AG10803 (cell line): ENCODE results near the gene RFXANK.

Experiments
- DNase-seq: peaks from one replicate; pipeline ENCODE4 v3.0.0; 2010; ENCODE audit warnings: low read depth
- H3K4me3 ChIP-seq: 2 replicates; pipeline ENCODE4 v1.5.1; 2011; ENCODE audit warnings: mild to moderate bottlenecking, low read length, control low read depth
- TF ChIP-seq, protein P1 (sequence below): conservative IDR thresholded peaks from 2 replicates; pipeline ENCODE4 v1.5.1; 2011; ENCODE audit warnings: mild to moderate bottlenecking, low read length, control low read depth, inconsistent platforms

The RFXANK gene

DNA sequence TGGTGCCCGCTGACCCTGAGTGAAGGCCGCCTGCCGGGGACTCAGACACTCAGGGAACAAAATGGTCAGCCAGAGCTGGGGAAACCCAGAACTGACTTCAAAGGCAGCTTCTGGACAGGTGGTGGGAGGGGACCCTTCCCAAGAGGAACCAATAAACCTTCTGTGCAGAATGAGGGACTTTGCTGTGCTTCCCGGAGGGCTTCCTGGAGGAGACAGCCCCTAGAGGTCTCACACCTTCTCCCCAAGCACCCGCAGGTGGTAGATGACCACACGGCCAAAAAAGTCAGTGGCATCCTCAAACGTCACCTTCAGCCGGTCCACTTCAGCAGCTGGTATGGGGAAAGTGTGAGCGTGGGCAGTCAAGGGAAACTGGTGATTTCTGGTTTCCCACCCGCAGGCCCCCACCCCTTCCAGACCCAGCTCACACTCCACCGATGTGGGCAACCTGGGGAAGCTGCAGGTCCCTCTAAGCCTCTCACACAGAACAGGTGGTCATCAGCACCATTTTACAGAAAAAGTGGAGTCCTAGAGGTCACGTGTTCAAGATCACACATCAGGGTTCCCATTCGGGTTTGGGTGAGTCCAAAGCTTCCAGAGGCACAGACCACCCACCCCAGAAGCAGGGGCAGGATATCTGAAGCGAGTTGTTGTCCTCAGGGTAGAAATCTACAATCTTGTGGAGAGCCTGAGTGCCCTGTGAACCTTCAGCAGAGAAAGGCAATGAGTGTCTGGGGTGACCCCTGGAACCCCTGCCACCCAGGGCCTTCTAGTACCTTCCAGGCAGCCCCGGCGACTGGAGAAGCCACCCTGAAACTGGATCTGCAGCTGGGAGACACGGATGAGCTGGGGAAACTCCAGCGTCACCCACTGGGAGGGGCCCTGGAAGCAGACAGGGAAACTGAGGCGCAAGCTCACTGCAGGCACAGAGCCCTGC lies 9.9 kb downstream of the RFXANK start:
- H3K4me3 ChIP-seq, result peak overlapping the region; percentile 78
- TF ChIP-seq, protein P1, sequence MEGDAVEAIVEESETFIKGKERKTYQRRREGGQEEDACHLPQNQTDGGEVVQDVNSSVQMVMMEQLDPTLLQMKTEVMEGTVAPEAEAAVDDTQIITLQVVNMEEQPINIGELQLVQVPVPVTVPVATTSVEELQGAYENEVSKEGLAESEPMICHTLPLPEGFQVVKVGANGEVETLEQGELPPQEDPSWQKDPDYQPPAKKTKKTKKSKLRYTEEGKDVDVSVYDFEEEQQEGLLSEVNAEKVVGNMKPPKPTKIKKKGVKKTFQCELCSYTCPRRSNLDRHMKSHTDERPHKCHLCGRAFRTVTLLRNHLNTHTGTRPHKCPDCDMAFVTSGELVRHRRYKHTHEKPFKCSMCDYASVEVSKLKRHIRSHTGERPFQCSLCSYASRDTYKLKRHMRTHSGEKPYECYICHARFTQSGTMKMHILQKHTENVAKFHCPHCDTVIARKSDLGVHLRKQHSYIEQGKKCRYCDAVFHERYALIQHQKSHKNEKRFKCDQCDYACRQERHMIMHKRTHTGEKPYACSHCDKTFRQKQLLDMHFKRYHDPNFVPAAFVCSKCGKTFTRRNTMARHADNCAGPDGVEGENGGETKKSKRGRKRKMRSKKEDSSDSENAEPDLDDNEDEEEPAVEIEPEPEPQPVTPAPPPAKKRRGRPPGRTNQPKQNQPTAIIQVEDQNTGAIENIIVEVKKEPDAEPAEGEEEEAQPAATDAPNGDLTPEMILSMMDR, result no peak
- DNase-seq, result no peak

DNA sequence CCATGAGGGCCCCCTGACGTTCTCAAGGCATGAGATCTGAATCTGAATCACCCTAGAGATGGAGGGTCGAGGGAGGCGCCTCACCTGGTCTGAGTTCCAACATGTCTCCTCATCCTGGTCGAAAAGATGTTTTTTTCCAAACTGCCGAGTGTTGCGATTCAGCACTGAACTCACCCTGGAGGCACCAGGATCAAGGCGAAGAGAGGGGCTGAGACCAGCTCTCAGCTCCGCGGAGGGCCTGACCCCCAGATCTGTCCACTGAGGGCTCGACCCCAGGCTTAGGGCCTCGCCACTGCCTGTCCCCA lies 10.6 kb downstream of the RFXANK start:
- TF ChIP-seq, protein P1, result no peak
- DNase-seq, result no peak

DNA sequence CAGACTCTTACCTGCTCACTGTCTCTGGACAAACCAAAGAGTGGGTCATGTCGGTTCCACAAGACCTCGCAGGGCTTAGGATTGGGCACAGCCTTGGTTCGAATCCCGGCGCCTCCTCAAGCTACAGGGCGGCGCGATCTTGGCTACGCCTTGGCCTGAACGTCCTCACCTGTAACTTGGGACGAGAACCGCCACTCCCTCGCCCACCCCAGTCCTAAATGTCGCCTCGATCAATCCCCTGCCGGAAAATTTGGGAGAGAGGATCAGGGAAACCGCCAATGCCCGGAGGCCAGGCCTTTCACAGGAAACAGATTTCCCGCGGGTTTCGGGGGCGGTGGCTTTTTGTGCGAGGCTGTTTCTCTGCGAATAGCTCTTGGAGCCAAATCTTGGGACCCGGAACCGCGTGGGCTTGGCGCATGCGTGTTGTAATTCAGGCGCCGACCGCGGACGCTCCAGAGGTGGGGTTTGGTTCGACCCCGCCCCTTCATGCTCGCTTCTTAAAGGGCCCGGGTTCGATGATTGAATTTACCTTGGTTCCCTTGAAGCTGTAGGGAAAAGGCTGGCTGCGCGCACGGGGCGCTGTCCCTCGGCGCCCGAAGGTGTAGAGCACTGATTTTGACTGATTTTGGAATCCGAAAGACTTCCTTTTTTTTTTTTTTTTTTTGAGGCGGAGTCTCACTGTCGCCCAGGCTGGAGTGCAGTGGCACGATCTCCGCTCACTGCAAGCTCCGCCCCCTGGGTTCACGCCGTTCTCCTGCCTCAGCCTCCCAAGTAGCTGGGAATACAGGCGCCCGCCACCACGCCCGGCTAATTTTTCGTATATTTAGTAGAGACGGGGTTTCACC lies 11.2 kb downstream of the RFXANK start, which contains the start of gene NR2C2AP:
TSS of gene NR2C2AP (minus strand) at position 403 of the 845 bp plus-strand sequence. CDS start at position 49, 354 bp downstream.
- DNase-seq, result peak; percentile 84
- TF ChIP-seq, protein P1, result no peak

More for the DNA sequence above, 10.6 kb downstream of the RFXANK start:
- H3K4me3 ChIP-seq, result peak overlapping the region; percentile 78

DNA sequence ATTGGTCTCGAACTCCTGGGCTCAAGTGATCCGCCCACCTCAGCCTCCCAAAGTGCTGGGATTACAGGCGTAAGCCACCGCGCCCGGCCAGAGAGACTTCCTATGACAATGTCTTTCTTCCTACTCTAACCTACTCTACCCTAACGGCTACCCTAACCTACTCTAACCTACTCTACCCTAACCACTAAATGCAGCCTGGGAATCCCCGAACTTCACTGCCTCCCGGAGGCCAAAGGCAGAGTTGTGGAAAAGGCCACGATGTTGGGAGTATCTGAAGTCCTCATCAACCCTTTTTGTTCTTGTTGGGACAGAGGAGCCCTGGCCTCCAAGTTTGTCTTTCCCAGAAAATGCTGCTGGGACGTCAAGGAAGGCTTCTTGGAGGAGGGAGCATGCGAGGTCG lies 12.1 kb downstream of the RFXANK start:
- H3K4me3 ChIP-seq, result no peak overlapping the region
- no peak for DNase-seq
- TF ChIP-seq, protein P1, result no peak

More for the DNA sequence above, 11.2 kb downstream of the RFXANK start, which contains the start of gene NR2C2AP:
- peak within 1 kb of the TSS; percentile 78 for H3K4me3 ChIP-seq

GRCh38 chr19:19205416-19206410 lies 13.7 kb downstream of the RFXANK start:
- no peak for DNase-seq
- no peak overlapping the region for H3K4me3 ChIP-seq
- TF ChIP-seq, protein P1, result no peak

DNA sequence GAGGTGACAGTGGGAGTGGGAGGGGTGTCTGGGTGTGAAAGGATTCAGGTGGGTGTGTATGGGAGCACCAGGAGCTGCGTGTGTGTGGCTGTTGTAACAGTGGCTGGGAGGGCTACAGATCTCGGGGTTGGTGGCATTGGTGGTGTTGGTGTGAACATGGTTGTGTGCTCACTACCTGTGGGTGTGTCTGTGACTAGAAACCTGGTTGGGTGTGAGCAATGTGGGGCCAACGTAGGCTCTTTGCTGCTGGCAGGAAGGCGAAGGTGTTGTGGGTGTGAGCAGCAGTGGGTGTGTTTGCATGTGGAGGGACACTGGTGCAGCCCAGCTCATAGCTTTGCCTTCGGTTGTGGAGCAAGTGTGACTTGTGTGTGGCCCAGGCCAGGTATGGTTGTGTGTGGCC lies 14.9 kb downstream of the RFXANK start:
- H3K4me3 ChIP-seq, result no peak overlapping the region
- no peak for DNase-seq
- TF ChIP-seq, protein P1, result no peak
